HCT116 (cell line): ENCODE measurements around the gene CCR2.

Source experiments
- EZH2 ChIP-seq: fragments of 200-600 bp; sonication (generic); IDR thresholded peaks from 2 replicates; pipeline ENCODE4 v1.6.1; 2017; ENCODE audit warnings: antibody characterized with exemption, mixed run types
- POLR2A ChIP-seq: IDR thresholded peaks from 2 replicates; pipeline ENCODE4 v1.7.0; 2011; ENCODE audit warnings: borderline replicate concordance; ENCODE audit not compliant: insufficient read depth, insufficient read length; ENCODE audit errors: extremely low read depth
- RAD21 ChIP-seq: IDR thresholded peaks from 2 replicates; pipeline ENCODE4 v1.6.1; 2012; ENCODE audit warnings: low read depth, mild to moderate bottlenecking
- SP1 ChIP-seq: IDR thresholded peaks from 2 replicates; pipeline ENCODE4 v1.6.1; 2012; ENCODE audit warnings: low read depth

DNA sequence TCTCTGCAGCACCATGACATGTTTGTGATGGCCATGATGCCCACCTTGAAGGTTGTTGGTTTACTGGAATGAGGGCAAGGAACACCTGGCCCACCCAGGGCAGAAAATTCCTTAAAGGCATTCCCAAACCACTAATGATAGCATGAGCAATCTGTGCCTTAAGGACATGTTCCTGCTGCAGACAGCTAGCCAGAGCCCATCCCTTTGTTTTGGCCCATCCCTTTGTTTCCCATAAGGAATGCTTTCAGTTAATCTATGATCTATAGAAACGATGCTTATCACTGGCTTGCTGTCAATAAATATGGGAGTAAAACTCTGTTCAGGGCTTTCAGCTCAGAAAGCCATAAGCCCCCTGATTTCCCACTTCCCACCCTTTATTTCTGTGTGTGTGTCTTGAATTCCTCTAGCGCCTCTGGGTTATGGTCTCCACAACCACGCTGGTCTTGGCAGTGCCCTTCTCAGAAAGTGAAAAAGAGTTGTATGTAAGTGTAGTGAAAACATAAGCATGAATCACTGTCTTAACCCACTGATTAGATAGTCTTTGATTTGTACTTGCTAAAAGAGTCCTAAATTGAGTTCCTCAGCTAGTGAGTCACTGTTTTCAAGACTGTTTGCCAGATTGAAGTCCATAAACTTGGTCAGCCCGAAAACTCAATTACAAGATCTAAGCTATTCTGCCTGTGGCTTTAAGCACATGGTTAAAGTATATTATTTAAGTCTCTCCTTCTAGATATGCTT lies 19.0 kb upstream of the CCR2 start:
- TF ChIP-seq POLR2A (no peak), RAD21 (no peak), EZH2 (no peak), SP1 (no peak)
